GM10266 (cell line): ENCODE data around the gene CENPF.

Source experiments
- DNase-seq: peaks from one replicate; pipeline ENCODE4 v3.0.0; 2012; ENCODE audit errors: extremely low spot score
- CTCF ChIP-seq: IDR thresholded peaks from 2 replicates; pipeline ENCODE4 v1.5.1; 2012; ENCODE audit warnings: mild to moderate bottlenecking, low read depth; ENCODE audit not compliant: control insufficient read depth, insufficient read depth; ENCODE audit errors: missing control alignments

CENPF gene

GRCh38 chr1:214658175-214658574, 55.2 kb downstream of the CENPF start:
- no peak for TF ChIP-seq CTCF
- no peak for DNase-seq

GRCh38 chr1:214658785-214659184, 55.8 kb downstream of the CENPF start:
- peak; percentile 9 for TF ChIP-seq CTCF
- DNase-seq: no peak

- TF ChIP-seq CTCF: no peak
Observed at GRCh38 chr1:214660190-214660589, 57.2 kb downstream of the CENPF start.

GRCh38 chr1:214660900-214661299, 57.9 kb downstream of the CENPF start:
- TF ChIP-seq CTCF: no peak
- DNase-seq: no peak

More at GRCh38 chr1:214660190-214660589, 57.2 kb downstream of the CENPF start:
- no peak for DNase-seq

GRCh38 chr1:214662223-214662785, 59.3 kb downstream of the CENPF start:
- DNase-seq: no peak
- no peak for TF ChIP-seq CTCF

GRCh38 chr1:214664651-214665433, 61.8 kb downstream of the CENPF start:
- no peak for TF ChIP-seq CTCF
- DNase-seq: no peak

GRCh38 chr1:214665606-214666110, 62.7 kb downstream of the CENPF start:
- no peak for DNase-seq
- no peak for TF ChIP-seq CTCF
